HUES6 (cell line): ENCODE results near the gene EML5.

ENCODE experiments used
- H3K27ac ChIP-seq: 2 replicates; pipeline ENCODE4 v1.7.0; 2013; ENCODE audit warnings: low read depth, mild to moderate bottlenecking, low read length, inconsistent platforms
- H3K27me3 ChIP-seq: 2 replicates; pipeline ENCODE4 v1.6.1; 2013; ENCODE audit warnings: low read length; ENCODE audit not compliant: control insufficient read depth, insufficient read depth
- H3K36me3 ChIP-seq: 2 replicates; pipeline ENCODE4 v1.6.1; 2013; ENCODE audit warnings: low read length; ENCODE audit not compliant: control insufficient read depth, insufficient read depth
- H3K4me1 ChIP-seq: 2 replicates; pipeline ENCODE4 v1.6.1; 2013; ENCODE audit warnings: low read length; ENCODE audit not compliant: control insufficient read depth, insufficient read depth
- H3K4me3 ChIP-seq: 2 replicates; pipeline ENCODE4 v1.5.1; 2013; ENCODE audit warnings: low read depth, low read length
- H3K9ac ChIP-seq: one replicate; pipeline ENCODE4 v1.6.1; 2013; ENCODE audit warnings: mild to moderate bottlenecking, low read length
- H3K9me3 ChIP-seq: 2 replicates; pipeline ENCODE4 v1.6.1; 2013; ENCODE audit warnings: low read depth, low read length; ENCODE audit not compliant: control insufficient read depth, insufficient read depth

Gene EML5

GRCh38 chr14:88618476-88618875, 174.3 kb downstream of the EML5 start:
- Histone ChIP-seq H3K4me3 (no peak overlapping the region), H3K4me1 (peaks cover 10% of the 10 kb centered on the region), H3K36me3 (peaks cover 3% of the 10 kb centered on the region), H3K27ac (no peak overlapping the region; the same call in 1 of the 2 replicates), H3K9ac (no peak overlapping the region), H3K9me3 (no peaks in the 10 kb centered on the region), H3K27me3 (no peaks in the 10 kb centered on the region)

- Histone ChIP-seq H3K27ac (no peak overlapping the region), H3K36me3 (peaks cover 13% of the 10 kb centered on the region), H3K9ac (no peak overlapping the region), H3K4me3 (no peak overlapping the region), H3K4me1 (peaks cover 10% of the 10 kb centered on the region), H3K9me3 (no peaks in the 10 kb centered on the region), H3K27me3 (no peaks in the 10 kb centered on the region)
These were observed 175.3 kb downstream of the EML5 start for GRCh38 chr14:88617479-88617878.

DNA sequence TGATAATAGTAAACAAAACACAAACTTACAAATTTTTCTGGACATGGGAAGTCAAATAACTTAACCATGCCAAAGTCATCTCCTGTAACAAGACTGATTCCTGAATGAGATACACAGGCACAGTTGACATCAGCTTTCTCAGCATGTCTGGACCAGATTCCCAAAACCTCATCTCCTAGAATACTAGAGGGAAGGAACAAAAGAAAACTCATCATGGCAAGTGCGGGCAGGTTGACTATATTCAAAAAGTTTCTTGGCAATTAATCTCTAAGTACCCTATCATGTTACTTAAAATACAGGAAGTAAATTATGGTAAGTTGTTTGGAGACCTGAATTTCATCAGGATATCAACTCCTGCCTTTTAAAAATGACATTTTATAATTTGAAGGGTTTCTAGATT, 176.1 kb downstream of the EML5 start:
- no peaks in the 10 kb centered on the region for H3K27me3 ChIP-seq
- no peak overlapping the region for H3K4me3 ChIP-seq
- peaks cover 10% of the 10 kb centered on the region for H3K4me1 ChIP-seq
- H3K9me3 ChIP-seq: no peaks in the 10 kb centered on the region
- H3K9ac ChIP-seq: no peak overlapping the region
- H3K27ac ChIP-seq: no peak overlapping the region
- H3K36me3 ChIP-seq: peaks cover 19% of the 10 kb centered on the region

DNA sequence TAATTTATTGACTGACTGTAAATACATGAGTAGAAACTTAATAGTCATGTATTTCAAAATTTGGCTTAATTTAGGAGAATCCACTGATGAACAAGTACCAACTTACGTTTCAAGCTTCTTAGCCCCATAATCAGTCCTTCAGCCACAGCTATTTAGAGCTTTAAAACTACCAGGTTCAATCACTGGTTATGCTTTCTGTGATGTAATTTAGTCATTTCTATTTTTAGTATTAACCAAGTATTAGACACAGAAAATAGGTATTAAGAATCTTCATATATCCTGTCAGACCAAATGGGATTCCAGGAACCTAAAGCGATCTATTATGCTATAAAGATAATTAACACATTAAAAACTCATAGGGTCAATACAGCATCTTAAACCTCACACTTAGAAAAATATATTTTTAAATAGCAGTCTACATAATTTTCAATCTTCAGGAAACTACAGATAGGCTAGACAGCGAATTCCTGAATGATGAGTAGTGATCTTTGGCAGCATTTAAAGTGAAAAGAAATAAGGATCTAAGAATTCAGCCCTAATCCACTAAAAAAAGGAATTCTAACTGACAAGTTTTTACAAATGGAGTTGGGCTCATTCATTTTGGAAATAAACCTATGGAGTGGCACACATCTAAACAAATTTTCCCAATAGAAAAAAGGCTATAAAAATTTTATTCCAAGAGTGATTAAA, 178.4 kb downstream of the EML5 start:
- H3K36me3 ChIP-seq: peaks cover 42% of the 10 kb centered on the region
- no peaks in the 10 kb centered on the region for H3K27me3 ChIP-seq
- H3K4me1 ChIP-seq: peaks cover 10% of the 10 kb centered on the region
- H3K27ac ChIP-seq: no peak overlapping the region
- H3K9ac ChIP-seq: no peak overlapping the region
- no peaks in the 10 kb centered on the region for H3K9me3 ChIP-seq
- H3K4me3 ChIP-seq: no peak overlapping the region

DNA sequence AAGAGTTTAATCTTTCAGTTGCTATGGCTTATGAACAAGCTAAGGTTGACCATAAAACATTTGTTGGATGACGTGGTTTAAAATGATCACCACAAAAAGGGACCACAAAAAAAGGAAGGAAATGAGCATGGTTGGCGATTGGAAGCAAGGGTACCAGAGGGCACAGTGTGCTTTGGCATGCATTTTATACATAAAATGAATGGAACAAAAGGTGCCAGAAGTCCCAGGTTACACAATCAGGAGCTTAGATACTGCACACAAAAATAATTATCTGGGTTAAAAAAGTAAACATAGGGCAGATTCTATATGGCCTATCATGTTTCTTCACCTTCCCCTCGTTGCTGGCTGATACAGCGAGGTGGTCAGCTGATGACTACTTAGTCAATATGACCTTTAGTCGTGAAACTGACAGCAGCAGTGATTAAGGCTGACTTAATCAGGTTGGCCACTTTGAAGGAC, 179.2 kb downstream of the EML5 start:
- H3K9me3 ChIP-seq: no peaks in the 10 kb centered on the region
- H3K4me1 ChIP-seq: peaks cover 7% of the 10 kb centered on the region
- no peak overlapping the region for H3K9ac ChIP-seq
- H3K36me3 ChIP-seq: peaks cover 50% of the 10 kb centered on the region
- H3K27me3 ChIP-seq: no peaks in the 10 kb centered on the region
- no peak overlapping the region for H3K4me3 ChIP-seq
- H3K27ac ChIP-seq: no peak overlapping the region

DNA sequence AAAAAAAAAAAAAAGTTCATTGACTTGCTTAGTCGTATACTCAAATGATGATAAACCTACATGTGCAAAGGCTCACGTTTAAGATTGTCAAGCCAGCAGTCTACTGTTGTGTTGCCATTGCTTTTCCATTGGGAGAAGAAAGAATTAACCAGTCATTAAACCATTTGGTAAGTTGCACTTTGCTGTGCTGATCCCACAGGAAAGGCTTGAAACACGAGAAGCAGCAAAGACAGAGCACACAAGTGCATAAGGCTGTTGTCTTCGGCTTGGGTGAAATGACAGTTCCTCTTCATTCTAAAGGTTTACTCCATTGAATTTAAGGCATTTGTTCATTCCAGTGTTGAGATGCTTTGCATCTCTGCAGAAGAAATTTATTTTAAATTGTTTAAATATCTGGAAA, 179.8 kb downstream of the EML5 start:
- Histone ChIP-seq H3K9me3 (no peaks in the 10 kb centered on the region), H3K27ac (no peak overlapping the region), H3K9ac (no peak overlapping the region), H3K4me1 (peaks cover under 1% of the 10 kb centered on the region; the same call in 1 of the 2 replicates), H3K4me3 (no peak overlapping the region), H3K36me3 (peaks cover 56% of the 10 kb centered on the region), H3K27me3 (no peaks in the 10 kb centered on the region)

DNA sequence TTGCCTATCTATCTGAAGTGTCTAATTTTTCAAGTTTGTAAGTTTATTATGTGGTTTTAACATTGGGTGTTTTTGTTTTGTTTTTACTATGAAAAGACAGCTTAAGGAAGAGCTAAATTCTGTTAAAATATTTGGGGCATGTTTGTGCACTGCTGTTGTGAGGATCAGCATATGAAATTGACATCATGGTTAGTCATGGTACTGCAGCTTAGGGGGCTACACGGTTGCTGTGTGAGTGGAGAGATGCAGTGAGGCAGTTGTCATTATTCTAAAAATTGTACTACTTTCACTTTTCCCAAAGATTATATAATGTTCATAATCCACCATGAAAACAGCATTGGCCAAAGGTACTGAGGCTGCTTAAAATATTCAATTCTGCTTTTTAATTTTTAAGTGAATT, 180.9 kb downstream of the EML5 start:
- Histone ChIP-seq H3K9ac (no peak overlapping the region), H3K27me3 (no peaks in the 10 kb centered on the region), H3K27ac (no peak overlapping the region), H3K4me1 (no peaks in the 10 kb centered on the region), H3K9me3 (no peaks in the 10 kb centered on the region), H3K36me3 (peaks cover 67% of the 10 kb centered on the region), H3K4me3 (no peak overlapping the region)

- Histone ChIP-seq H3K36me3 (peaks cover 97% of the 10 kb centered on the region), H3K4me3 (no peak overlapping the region), H3K9ac (no peak overlapping the region), H3K4me1 (no peaks in the 10 kb centered on the region), H3K9me3 (no peaks in the 10 kb centered on the region), H3K27me3 (no peaks in the 10 kb centered on the region), H3K27ac (no peak overlapping the region)
These were observed 184.9 kb downstream of the EML5 start for GRCh38 chr14:88607829-88608228.

- Histone ChIP-seq H3K27ac (no peak overlapping the region), H3K9ac (no peak overlapping the region), H3K36me3 (peaks cover 99% of the 10 kb centered on the region), H3K9me3 (no peaks in the 10 kb centered on the region), H3K27me3 (no peaks in the 10 kb centered on the region), H3K4me3 (no peak overlapping the region), H3K4me1 (no peaks in the 10 kb centered on the region)
These were observed 187.2 kb downstream of the EML5 start for GRCh38 chr14:88605594-88605993.

DNA sequence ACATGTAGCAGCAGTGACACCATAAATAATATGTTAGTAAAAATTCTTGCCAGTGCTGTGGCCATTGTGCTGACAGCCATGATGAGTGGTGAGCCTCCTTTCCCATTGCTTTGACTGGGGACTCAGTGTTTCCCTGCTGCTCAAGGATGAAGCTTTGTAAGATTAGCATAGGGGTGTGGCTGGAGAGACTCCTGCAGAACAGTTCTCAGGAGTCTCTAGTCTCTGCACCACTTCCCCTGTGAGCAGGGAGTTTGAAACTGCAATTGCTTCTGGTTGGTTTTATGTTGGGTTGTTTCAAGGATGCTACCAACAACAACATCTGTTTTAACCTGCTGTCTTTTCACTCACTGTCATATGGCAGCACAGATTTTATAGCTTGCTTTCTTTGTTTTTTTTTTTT, 188.5 kb downstream of the EML5 start:
- no peak overlapping the region for H3K9ac ChIP-seq
- H3K27me3 ChIP-seq: no peaks in the 10 kb centered on the region
- H3K4me3 ChIP-seq: no peak overlapping the region
- H3K9me3 ChIP-seq: no peaks in the 10 kb centered on the region
- peaks cover 99% of the 10 kb centered on the region for H3K36me3 ChIP-seq
- no peaks in the 10 kb centered on the region for H3K4me1 ChIP-seq
- no peak overlapping the region for H3K27ac ChIP-seq

DNA sequence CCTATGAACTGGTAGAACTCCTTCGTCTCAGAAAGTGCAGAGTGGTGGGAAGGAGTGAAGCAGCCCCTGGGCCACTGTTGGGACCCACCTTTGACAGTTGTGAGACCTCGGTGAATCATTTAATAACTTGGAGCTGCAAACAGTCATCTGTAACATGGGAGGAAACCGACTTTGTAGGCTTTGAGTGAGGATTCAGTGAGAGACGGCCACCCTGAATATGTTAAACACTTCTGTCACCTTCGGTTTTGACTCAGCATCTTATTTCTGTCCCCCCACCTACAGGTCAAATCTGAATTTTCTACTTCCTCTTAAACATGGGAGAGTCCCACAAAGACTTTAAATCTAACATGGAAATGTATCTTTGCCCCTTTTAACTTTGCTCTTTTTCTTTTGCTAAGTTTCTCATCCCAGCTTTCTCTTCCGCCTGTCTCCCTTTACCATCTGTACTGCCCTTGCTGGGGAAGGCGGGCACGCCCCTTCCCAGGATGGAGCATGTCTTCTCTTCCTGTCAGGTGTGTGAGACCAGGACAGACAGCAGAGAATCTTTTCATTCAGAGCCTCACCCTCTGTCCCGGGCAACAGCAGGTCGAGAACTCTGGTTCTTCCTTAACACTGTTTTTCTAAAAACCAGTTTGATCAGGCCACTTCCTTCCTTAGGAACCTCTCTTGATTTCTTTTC, 192.9 kb downstream of the EML5 start:
- Histone ChIP-seq H3K27me3 (no peaks in the 10 kb centered on the region), H3K27ac (no peak overlapping the region), H3K36me3 (peaks cover 100% of the 10 kb centered on the region), H3K4me3 (no peak overlapping the region), H3K4me1 (no peaks in the 10 kb centered on the region), H3K9me3 (no peaks in the 10 kb centered on the region), H3K9ac (no peak overlapping the region)
